Adrenal gland (tissue), 12 donors: ENCODE results near the gene WWOX. TPM values are rescaled to one million over a fixed set of nuclear protein-coding genes. Genes with fewer than 3 reads are reported as not detected.

ENCODE experiments used
- DNase-seq, 7 donors: peaks; one replicate each; pipeline ENCODE4 v3.0.0-alpha.2; 2019 to 2020
- H3K27ac ChIP-seq, 5 donors: fragments of 200-600 bp; sonication (generic) in 4 of 5; 1 replicate in 3 of 5; 2 replicates in 2 of 5; pipeline versions ENCODE4 v1.5.1 to v1.8.0; 2016 to 2020; ENCODE audit warnings: mild to moderate bottlenecking in 1 of 5
- H3K27me3 ChIP-seq: fragments of 200-600 bp; 2 replicates; pipeline ENCODE4 v1.8.0; 2021
- H3K36me3 ChIP-seq, 2 donors: fragments of 200-600 bp; replicated peaks in 1 of 2; 1 replicate in 1 of 2; 2 replicates in 1 of 2; pipeline versions ENCODE4 v1.5.1 to v1.8.0; 2018 to 2022
- H3K4me1 ChIP-seq, 2 donors: fragments of 200-600 bp; replicated peaks in 1 of 2; 1 replicate in 1 of 2; 2 replicates in 1 of 2; pipeline versions ENCODE4 v1.5.1 to v1.8.0; 2018 to 2021
- H3K4me3 ChIP-seq, 4 donors: fragments of 200-600 bp; sonication (generic) in 3 of 4; one replicate each; pipeline ENCODE4 v1.5.1; 2016 to 2018
- H3K9me3 ChIP-seq, 3 donors: fragments of 200-600 bp; sonication (generic) in 1 of 3; replicated peaks in 1 of 3; 1 replicate in 2 of 3; 2 replicates in 1 of 3; pipeline versions ENCODE4 v1.5.1 to v1.8.0; 2016 to 2021
- CTCF ChIP-seq, 6 experiments: fragments of 450-650 bp in 4 of 6; fragments of 200-600 bp in 2 of 6; sonication (generic) in 1 of 6; IDR thresholded peaks; 1 replicate in 5 of 6; 2 replicates in 1 of 6; pipeline versions ENCODE4 v1.5.1 to v1.8.0; 2016 to 2021; ENCODE audit warnings: antibody characterized with exemption in 6 of 6, mild to moderate bottlenecking in 2 of 6, moderate library complexity in 1 of 6
- POLR2A ChIP-seq, 2 donors: fragments of 450-650 bp; IDR thresholded peaks; one replicate each; pipeline ENCODE4 v1.6.1; 2017; ENCODE audit warnings: antibody characterized with exemption in 2 of 2, mild to moderate bottlenecking in 2 of 2, moderate library complexity in 1 of 2
- WGBS, 4 donors: extraction: QIAGEN DNeasy Blood & Tissue Kit in 2 of 4; methylation state at CpG; one replicate each; pipeline versions ENCODE4 v1.1.5 to v1.1.7; 2013 to 2017; 5-methylcytosine and 5-hydroxymethylcytosine counted together
- intact Hi-C, 2 donors: fragments of 100-400 bp; cut with DNase I; formaldehyde crosslinking; loops; one replicate each; pipeline versions ENCODE4 v1.14.1 to v1.15.0; 2022 to 2023
- polyA plus RNA-seq, 3 donors: library from polyadenylated mRNA; stranded (reverse); fragments of 200-250 nt in 2 of 3; fragments of 350-450 nt in 1 of 3; fragmentation: Illumina TruSeq in 1 of 3; extraction: RNeasy Lipid Tissue Mini Kit (QIAGEN cat#74804) in 1 of 3; gene quantifications; one replicate each; pipeline ENCODE4 v1.2.3, GENCODE V29; 2013 to 2014
- total RNA-seq, 9 donors: library from RNA; depleted of rRNA in 4 of 9; stranded (reverse); fragments of >200 nt in 4 of 9; fragments of 120-200 nt in 1 of 9; fragmentation: NEBNext Ultra II Directional in 1 of 9; extraction: Animal tissue kit (Norgen Biotek cat#: 25700) in 1 of 9; gene quantifications; one replicate each; pipeline versions ENCODE4 v1.1.0 to v1.2.4, GENCODE V29; 2013 to 2023
- donor health status: healthy with polysubstance abuse.
- donor health status: Bipolar disorder and iron deficiency.
- donor health status: DM: yes; HTN: yes; CAD: no.
- donor health status: DM: no; HTN: no; CAD: no.
- donor health status: DM: no; HTN: no; CAD: no.
- donor health status: DM: yes; HTN: yes; CAD: no.

Gene WWOX
- total and polyA plus RNA-seq, 12 donors: 11.8 to 74.6 (median 20.5) TPM

DNA sequence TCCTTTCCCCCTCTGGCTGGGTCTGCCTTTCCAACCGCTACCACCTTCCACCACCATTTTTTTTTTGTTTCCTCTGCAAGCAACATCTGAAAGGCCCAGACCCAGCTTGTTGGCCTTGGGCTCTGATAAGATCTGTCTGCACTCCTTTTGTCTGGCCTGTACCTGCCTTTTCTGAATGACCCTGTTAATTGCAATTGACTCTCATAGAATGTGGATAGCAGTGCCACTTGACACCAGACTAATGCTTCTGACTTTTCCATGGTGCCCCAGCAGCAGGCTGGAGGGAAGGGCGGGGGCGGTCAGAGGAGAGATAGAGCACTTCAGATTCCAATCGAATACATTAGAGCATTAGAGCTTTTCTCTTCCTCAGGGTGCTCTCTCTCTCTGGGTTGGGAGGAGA lies 538.9 kb downstream of the WWOX start:
- intact Hi-C loops: no loop called here
- 87 to 99% (median 93%) methylated on average over 4 of the region's 4 CpGs for WGBS, 4 donors
- no peak for TF ChIP-seq POLR2A (IDR thresholded peaks at IDR 0.05)
- TF ChIP-seq CTCF (IDR thresholded peaks at IDR 0.05): no peak
- Histone ChIP-seq H3K36me3 (no peaks in the 10 kb centered on the region), H3K27me3 (no peaks in the 10 kb centered on the region), H3K4me1 (no peaks in the 10 kb centered on the region), H3K9me3 (no peaks in the 10 kb centered on the region), H3K4me3 (no peak overlapping the region), H3K27ac (no peak overlapping the region)
- no peak for DNase-seq

DNA sequence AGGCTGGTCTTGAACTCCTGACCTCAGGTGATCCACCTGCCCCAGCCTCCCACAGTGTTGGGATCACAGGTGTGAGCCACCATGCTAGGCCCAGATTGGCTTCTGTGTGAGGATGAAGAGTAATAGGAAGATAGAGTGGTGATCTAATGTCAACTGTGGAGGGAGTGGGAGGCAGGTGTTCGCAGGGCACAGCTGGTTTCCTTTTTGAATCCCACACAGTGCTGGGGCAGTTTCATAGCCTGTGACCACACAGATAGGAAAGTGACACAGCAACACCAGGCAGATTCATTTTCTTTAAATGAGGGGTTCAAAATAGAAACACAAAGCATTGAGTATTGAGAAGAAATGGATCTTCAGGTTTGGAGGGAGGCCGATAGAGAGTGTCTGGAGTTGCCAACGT lies 540.3 kb downstream of the WWOX start:
- intact Hi-C loops: no loop called here
- no peak for DNase-seq
- Histone ChIP-seq H3K4me1 (no peaks in the 10 kb centered on the region), H3K36me3 (no peaks in the 10 kb centered on the region), H3K9me3 (no peaks in the 10 kb centered on the region), H3K4me3 (no peak overlapping the region), H3K27ac (no peak overlapping the region), H3K27me3 (no peaks in the 10 kb centered on the region)
- TF ChIP-seq POLR2A (IDR thresholded peaks at IDR 0.05) (no peak), CTCF (IDR thresholded peaks at IDR 0.05) (no peak)
- WGBS, 4 donors: 79 to 90% (median 87%) methylated on average over 3 of the region's 3 CpGs

- intact Hi-C loops: no loop called here
- WGBS, 4 donors: 85 to 92% (median 89%) methylated on average over 6 of the region's 6 CpGs
- TF ChIP-seq CTCF (IDR thresholded peaks at IDR 0.05) (no peak), POLR2A (IDR thresholded peaks at IDR 0.05) (no peak)
- DNase-seq: no peak
- Histone ChIP-seq H3K4me3 (no peak overlapping the region), H3K27me3 (no peaks in the 10 kb centered on the region), H3K27ac (no peak overlapping the region), H3K4me1 (no peaks in the 10 kb centered on the region), H3K9me3 (no peaks in the 10 kb centered on the region), H3K36me3 (no peaks in the 10 kb centered on the region)
Observed at GRCh38 chr16:78640886-78641285, 541.4 kb downstream of the WWOX start.

DNA sequence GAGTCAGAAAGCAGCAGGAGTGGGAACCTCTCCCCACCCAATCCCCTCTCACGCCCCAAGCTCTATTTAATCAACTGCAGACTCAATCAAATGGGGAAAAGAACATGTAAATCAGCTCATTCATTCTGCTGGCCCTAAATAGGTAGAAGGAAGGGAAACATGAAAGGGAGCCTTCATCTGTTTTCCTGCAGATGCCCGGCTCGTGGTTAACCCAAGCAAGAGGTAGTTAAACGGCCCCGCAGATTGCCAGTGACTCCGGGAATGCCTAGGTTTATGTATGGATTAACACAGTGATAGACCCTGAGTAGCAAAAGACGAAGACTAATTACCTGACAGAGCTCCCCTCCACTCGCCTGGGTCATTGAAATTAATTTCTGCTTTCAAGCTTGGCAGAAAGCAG lies 542.0 kb downstream of the WWOX start:
- H3K4me3 ChIP-seq: no peak overlapping the region
- DNase-seq: no peak
- H3K36me3 ChIP-seq: no peaks in the 10 kb centered on the region
- H3K4me1 ChIP-seq: no peaks in the 10 kb centered on the region
- H3K9me3 ChIP-seq: no peaks in the 10 kb centered on the region
- WGBS, 4 donors: 54 to 76% (median 69%) methylated on average over 8 of the region's 8 CpGs
- TF ChIP-seq POLR2A (IDR thresholded peaks at IDR 0.05) (no peak), CTCF (IDR thresholded peaks at IDR 0.05) (no peak)
- intact Hi-C loops: no loop called here
- H3K27ac ChIP-seq: no peak overlapping the region
- H3K27me3 ChIP-seq: no peaks in the 10 kb centered on the region
